CD4-positive, alpha-beta memory T cell (primary cell): ENCODE data around the gene STRN4. TPM values are rescaled to one million over a fixed set of nuclear protein-coding genes. Genes with fewer than 3 reads are reported as not detected.
"Not testable (repeated sequence)": the region's sequence is repeated elsewhere in the genome, so short reads cannot be mapped to it uniquely, and the experiment has no call there.

Experiments used
- CTCF ChIA-PET: fragments of 350-600 bp; sonication (Branson Sonifier 250); formaldehyde crosslinking; loops from one replicate; lab custom pipeline; 2021; ENCODE audit warnings: inconsistent platforms; ENCODE audit not compliant: partially characterized antibody; lab: Charles Lee
- POLR2A ChIA-PET: fragments of 350-600 bp; sonication (Branson Sonifier 250); formaldehyde crosslinking; loops from one replicate; lab custom pipeline; 2021; ENCODE audit not compliant: partially characterized antibody; lab: Charles Lee
- DNase-seq, 5 donors: peaks; one replicate each; pipeline versions ENCODE4 v3.0.0 to v3.0.0-alpha.2; 2020 to 2022; ENCODE audit warnings: mixed read lengths in 1 of 5
- H3K27ac ChIP-seq: one replicate; pipeline ENCODE4 v1.7.0; 2013; ENCODE audit warnings: low read depth, low read length
- H3K27me3 ChIP-seq: 2 replicates; pipeline ENCODE4 v1.7.0; 2013; ENCODE audit warnings: mild to moderate bottlenecking, low read length, moderate library complexity; ENCODE audit not compliant: insufficient read depth
- H3K36me3 ChIP-seq: 2 replicates; pipeline ENCODE4 v1.7.0; 2013; ENCODE audit warnings: mild to moderate bottlenecking, low read length, moderate library complexity; ENCODE audit not compliant: insufficient read depth
- H3K4me1 ChIP-seq: 2 replicates; pipeline ENCODE4 v1.7.0; 2013; ENCODE audit warnings: mild to moderate bottlenecking, low read length, moderate library complexity; ENCODE audit not compliant: insufficient read depth
- H3K4me3 ChIP-seq, 2 donors: one replicate each; pipeline ENCODE4 v1.7.0; 2013; ENCODE audit warnings: low read length in 2 of 2, mild to moderate bottlenecking in 1 of 2
- H3K9me3 ChIP-seq, 2 donors: one replicate each; pipeline ENCODE4 v1.7.0; 2013; ENCODE audit warnings: low read length in 2 of 2, control low read depth in 1 of 2; ENCODE audit not compliant: control insufficient read depth in 1 of 2
- H3K27ac Mint-ChIP-seq, 7 donors: one replicate each; pipeline ENCODE4 v1.8.0; 2020 to 2021; ENCODE audit warnings: mixed read lengths in 7 of 7, mild to moderate bottlenecking in 6 of 7, inconsistent platforms in 3 of 7, moderate library complexity in 3 of 7
- H3K27me3 Mint-ChIP-seq, 2 donors: one replicate each; pipeline ENCODE4 v1.8.0; 2020 to 2021; ENCODE audit warnings: mixed read lengths in 2 of 2
- H3K36me3 Mint-ChIP-seq, 2 donors: one replicate each; pipeline ENCODE4 v1.8.0; 2020 to 2021; ENCODE audit warnings: mixed read lengths in 2 of 2, inconsistent platforms in 1 of 2, mild to moderate bottlenecking in 1 of 2
- H3K4me1 Mint-ChIP-seq, 4 donors: one replicate each; pipeline ENCODE4 v1.8.0; 2020 to 2021; ENCODE audit warnings: mixed read lengths in 4 of 4, mild to moderate bottlenecking in 1 of 4
- H3K4me3 Mint-ChIP-seq, 8 donors: one replicate each; pipeline ENCODE4 v1.8.0; 2020 to 2021; ENCODE audit warnings: mixed read lengths in 8 of 8, mild to moderate bottlenecking in 7 of 8, moderate library complexity in 6 of 8, inconsistent platforms in 3 of 8
- H3K9me3 Mint-ChIP-seq, 8 donors: one replicate each; pipeline ENCODE4 v1.8.0; 2020 to 2021; ENCODE audit warnings: mixed read lengths in 8 of 8, mild to moderate bottlenecking in 5 of 8, inconsistent platforms in 3 of 8, moderate library complexity in 1 of 8
- intact Hi-C: fragments of 100-400 bp; cut with micrococcal nuclease; formaldehyde crosslinking; loops from one replicate; pipeline ENCODE4 v1.15.1; 2023
- polyA plus RNA-seq, 2 donors: library from polyadenylated mRNA; unstranded; fragments of 300-500 nt; fragmentation: Illumina TruSeq; gene quantifications; one replicate each; pipeline ENCODE4 v1.2.3, GENCODE V29; 2021
- total RNA-seq, 2 experiments: library from RNA; stranded (reverse); gene quantifications; one replicate each; pipeline ENCODE4 v1.2.3, GENCODE V29; 2021

The STRN4 gene
- total and polyA plus RNA-seq, 4 experiments from 2014 or later, result 13.9 to 88.8 (median 52.1) TPM

- intact Hi-C loops, result no loop called here
- no peak overlapping the region for H3K27ac Mint-ChIP-seq
Observed at GRCh38 chr19:46775642-46776258, 29.5 kb upstream of the STRN4 start.

GRCh38 chr19:46773018-46773399 lies 26.8 kb upstream of the STRN4 start:
- Histone ChIP-seq H3K36me3 (peaks cover 22% of the 10 kb centered on the region), H3K4me1 (no peaks in the 10 kb centered on the region), H3K4me3 (no peak overlapping the region), H3K27me3 (no peaks in the 10 kb centered on the region), H3K9me3 (no peaks in the 10 kb centered on the region), H3K27ac (no peak overlapping the region)
- intact Hi-C loops, result no loop called here
- no peaks in the 10 kb centered on the region for H3K27me3 Mint-ChIP-seq
- H3K27ac Mint-ChIP-seq, result no peak overlapping the region
- ChIA-PET POLR2A (interaction anchor here (0.7 to 1.0 kb wide), 2 partner anchors 12 to 44 kb away, joined by 3 read pairs; no protein-coding TSS in a partner anchor), CTCF (interaction anchor here (1.1 to 1.9 kb wide), 2 partner anchors 68 to 240 kb away, joined by 3 to 8 read pairs; no protein-coding TSS in a partner anchor)
- H3K36me3 Mint-ChIP-seq, result peaks cover 23 to 27% of the 10 kb centered on the region in 2 donors
- DNase-seq, result no peak
- H3K9me3 Mint-ChIP-seq, result no peaks in the 10 kb centered on the region
- H3K4me1 Mint-ChIP-seq, result peaks cover 0 to 10% (median under 1%) of the 10 kb centered on the region in 4 donors
- no peak overlapping the region for H3K4me3 Mint-ChIP-seq

More at GRCh38 chr19:46775642-46776258, 29.5 kb upstream of the STRN4 start:
- H3K4me3 Mint-ChIP-seq, result no peak overlapping the region
- H3K9me3 Mint-ChIP-seq, result no peaks in the 10 kb centered on the region
- no peaks in the 10 kb centered on the region for H3K27me3 Mint-ChIP-seq
- no peak overlapping the region for H3K4me3 ChIP-seq
- H3K27ac ChIP-seq, result no peak overlapping the region
- ChIA-PET CTCF (interaction anchor here (0.6 to 2.1 kb wide), 3 partner anchors 9 to 65 kb away, joined by 3 to 9 read pairs (median 3); no protein-coding TSS in a partner anchor), POLR2A (interaction anchor here (0.7 kb wide), 1 partner anchor 9 kb away, joined by 3 read pairs; no protein-coding TSS in a partner anchor)
- H3K36me3 Mint-ChIP-seq, result peaks cover 23 to 38% of the 10 kb centered on the region in 2 donors
- peaks cover 0 to 20% (median 2%) of the 10 kb centered on the region in 4 donors for H3K4me1 Mint-ChIP-seq
- no peaks in the 10 kb centered on the region for H3K27me3 ChIP-seq
- H3K9me3 ChIP-seq, result no peaks in the 10 kb centered on the region
- no peak for DNase-seq
- no peaks in the 10 kb centered on the region for H3K4me1 ChIP-seq
- H3K36me3 ChIP-seq, result peaks cover 26% of the 10 kb centered on the region

- Mint-ChIP-seq H3K9me3 (no peaks in the 10 kb centered on the region), H3K27ac (no peak overlapping the region), H3K27me3 (no peaks in the 10 kb centered on the region), H3K36me3 (peaks cover 19 to 22% of the 10 kb centered on the region in 2 donors), H3K4me3 (no peak overlapping the region), H3K4me1 (peaks cover 0 to 7% (median under 1%) of the 10 kb centered on the region in 4 donors)
- no peak overlapping the region for H3K27ac ChIP-seq
- H3K36me3 ChIP-seq, result peaks cover 22% of the 10 kb centered on the region
- H3K9me3 ChIP-seq, result no peaks in the 10 kb centered on the region
- ChIA-PET CTCF (interaction anchor here (1.1 to 1.9 kb wide), 2 partner anchors 68 to 241 kb away, joined by 3 to 8 read pairs; no protein-coding TSS in a partner anchor), POLR2A (interaction anchor here (0.7 to 1.2 kb wide), 3 partner anchors 13 to 44 kb away, joined by 3 to 4 read pairs (median 3); partner anchors contain the start of gene SLC1A5)
- DNase-seq, result no peak
- no peaks in the 10 kb centered on the region for H3K4me1 ChIP-seq
- intact Hi-C loops, result no loop called here
- no peak overlapping the region for H3K4me3 ChIP-seq
- no peaks in the 10 kb centered on the region for H3K27me3 ChIP-seq
Observed at GRCh38 chr19:46772170-46773017, 26.1 kb upstream of the STRN4 start.

- H3K36me3 Mint-ChIP-seq, intact Hi-C loops: not testable (repeated sequence)
- POLR2A ChIA-PET, result interaction anchor here (0.7 kb wide), 1 partner anchor 476 kb away, joined by 3 read pairs; no protein-coding TSS in a partner anchor
Observed at GRCh38 chr19:46768746-46769145, 22.5 kb upstream of the STRN4 start.

GRCh38 chr19:46766569-46767317 lies 20.5 kb upstream of the STRN4 start:
- no peaks in the 10 kb centered on the region for H3K27me3 ChIP-seq
- Mint-ChIP-seq H3K36me3 (no peaks in the 10 kb centered on the region), H3K4me1 (peaks cover 2 to 6% (median 5%) of the 10 kb centered on the region in 4 donors), H3K4me3 (peak overlapping the region in 1 of 8 donors; percentile 39), H3K27me3 (no peaks in the 10 kb centered on the region), H3K27ac (peak overlapping the region in 1 of 7 donors; percentile 53), H3K9me3 (no peaks in the 10 kb centered on the region)
- no peaks in the 10 kb centered on the region for H3K36me3 ChIP-seq
- intact Hi-C loops, result loop anchor here (2.0 kb wide), 1 partner anchor 20 kb away; no protein-coding TSS in a partner anchor
- H3K4me3 ChIP-seq, result no peak overlapping the region
- peak; percentile 51 to 66 (median 58) for DNase-seq
- H3K27ac ChIP-seq, result no peak overlapping the region
- CTCF ChIA-PET, result interaction anchor here (0.6 to 4.8 kb wide), 31 partner anchors 9 to 430 kb away, joined by 3 to 42 read pairs (median 5); partner anchors contain the start of gene SLC1A5
- POLR2A ChIA-PET, result interaction anchor here (0.9 to 1.5 kb wide), 3 partner anchors 19 to 53 kb away, joined by 3 to 10 read pairs (median 6); partner anchors contain the start of gene SLC1A5
- no peaks in the 10 kb centered on the region for H3K4me1 ChIP-seq
- H3K9me3 ChIP-seq, result no peaks in the 10 kb centered on the region

More at GRCh38 chr19:46768746-46769145, 22.5 kb upstream of the STRN4 start:
- DNase-seq, H3K27me3 ChIP-seq, H3K27ac ChIP-seq, H3K27me3 Mint-ChIP-seq, H3K36me3 ChIP-seq, H3K4me1 Mint-ChIP-seq, H3K9me3 Mint-ChIP-seq, H3K4me3 Mint-ChIP-seq, H3K27ac Mint-ChIP-seq, H3K4me3 ChIP-seq, H3K4me1 ChIP-seq, H3K9me3 ChIP-seq: not testable (repeated sequence)
- CTCF ChIA-PET, result interaction anchor here (1.4 to 4.8 kb wide), 4 partner anchors 11 to 72 kb away, joined by 3 to 37 read pairs (median 10); no protein-coding TSS in a partner anchor

GRCh38 chr19:46764817-46765291 lies 18.6 kb upstream of the STRN4 start:
- no peaks in the 10 kb centered on the region for H3K27me3 Mint-ChIP-seq
- no peaks in the 10 kb centered on the region for H3K36me3 Mint-ChIP-seq
- H3K9me3 Mint-ChIP-seq, result no peaks in the 10 kb centered on the region
- Histone ChIP-seq H3K9me3 (no peaks in the 10 kb centered on the region), H3K4me1 (no peaks in the 10 kb centered on the region), H3K27ac (no peak overlapping the region), H3K36me3 (no peaks in the 10 kb centered on the region), H3K4me3 (no peak overlapping the region), H3K27me3 (no peaks in the 10 kb centered on the region)
- intact Hi-C loops, result no loop called here
- DNase-seq, result no peak
- ChIA-PET CTCF (interaction anchor here (1.4 to 4.8 kb wide), 7 partner anchors 7 to 76 kb away, joined by 3 to 42 read pairs (median 14); no protein-coding TSS in a partner anchor), POLR2A (no interaction called here)
- peak overlapping the region in 1 of 7 donors; percentile 12 for H3K27ac Mint-ChIP-seq
- H3K4me3 Mint-ChIP-seq, result no peak overlapping the region
- peaks cover 2 to 6% (median 5%) of the 10 kb centered on the region in 4 donors for H3K4me1 Mint-ChIP-seq
